Neuronal stem cell (in vitro differentiated cells): ENCODE results near the gene RAPGEF6.
"Not testable (repeated sequence)": the region's sequence is repeated elsewhere in the genome, so short reads cannot be mapped to it uniquely, and the experiment has no call there.

Experiments
- DNase-seq: peaks from one replicate; pipeline ENCODE4 v3.0.0-alpha.2; 2013; ENCODE audit warnings: low spot score
- H2AFZ ChIP-seq: one replicate; pipeline ENCODE4 v1.6.1; 2013; ENCODE audit warnings: mild to moderate bottlenecking, low read length, inconsistent platforms
- H2AK5ac ChIP-seq: 2 replicates; pipeline ENCODE4 v1.6.1; 2013; ENCODE audit warnings: low read depth, mild to moderate bottlenecking, inconsistent platforms, low read length, moderate library complexity, mixed read lengths
- H2BK120ac ChIP-seq: 2 replicates; pipeline ENCODE4 v1.6.1; 2013; ENCODE audit warnings: low read depth, mild to moderate bottlenecking, inconsistent platforms, low read length, moderate library complexity, mixed read lengths
- H2BK12ac ChIP-seq: one replicate; pipeline ENCODE4 v1.6.1; 2013; ENCODE audit warnings: low read length, inconsistent platforms
- H2BK15ac ChIP-seq: 2 replicates; pipeline ENCODE4 v1.6.1; 2013; ENCODE audit warnings: mild to moderate bottlenecking, low read length, inconsistent platforms, mixed read lengths
- H2BK5ac ChIP-seq: one replicate; pipeline ENCODE4 v1.6.1; 2013; ENCODE audit warnings: inconsistent platforms, mild to moderate bottlenecking, low read length, moderate library complexity
- H3K14ac ChIP-seq: one replicate; pipeline ENCODE4 v1.6.1; 2013; ENCODE audit warnings: low read length, inconsistent platforms
- H3K18ac ChIP-seq: 2 replicates; pipeline ENCODE4 v1.6.1; 2013; ENCODE audit warnings: low read length, inconsistent platforms
- H3K23ac ChIP-seq: 2 replicates; pipeline ENCODE4 v1.6.1; 2013; ENCODE audit warnings: low read depth, mild to moderate bottlenecking, mixed read lengths, low read length, inconsistent platforms; ENCODE audit not compliant: poor library complexity
- H3K27ac ChIP-seq: replicated peaks from 3 replicates; pipeline ENCODE4 v1.5.1; 2013; ENCODE audit warnings: low read length, inconsistent platforms
- H3K27me3 ChIP-seq, 3 experiments: 2 replicates each; pipeline ENCODE4 v1.6.1; 2013; ENCODE audit warnings: low read length in 3 of 3, mild to moderate bottlenecking in 2 of 3, inconsistent platforms in 1 of 3, low read depth in 1 of 3, mixed read lengths in 1 of 3, moderate library complexity in 1 of 3; ENCODE audit not compliant: control insufficient read depth in 3 of 3, insufficient read depth in 3 of 3
- H3K36me3 ChIP-seq, 2 donors: replicated peaks in 1 of 2; 2 replicates each; pipeline ENCODE4 v1.6.1; 2013; ENCODE audit warnings: low read length in 2 of 2; ENCODE audit not compliant: control insufficient read depth in 2 of 2, insufficient read depth in 2 of 2
- H3K4ac ChIP-seq: 2 replicates; pipeline ENCODE4 v1.6.1; 2013; ENCODE audit warnings: inconsistent platforms, mild to moderate bottlenecking, low read length, moderate library complexity
- H3K4me1 ChIP-seq, 2 donors: 1 replicate in 1 of 2; 2 replicates in 1 of 2; pipeline ENCODE4 v1.6.1; 2013; ENCODE audit warnings: low read length in 2 of 2, low read depth in 1 of 2; ENCODE audit not compliant: control insufficient read depth in 2 of 2, insufficient read depth in 1 of 2
- H3K4me2 ChIP-seq: one replicate; pipeline ENCODE4 v1.6.1; 2013; ENCODE audit warnings: mild to moderate bottlenecking, low read length, inconsistent platforms; ENCODE audit not compliant: insufficient read depth, poor library complexity, severe bottlenecking
- H3K4me3 ChIP-seq, 2 donors: 2 replicates each; pipeline ENCODE4 v1.5.1; 2013; ENCODE audit warnings: low read length in 2 of 2, mild to moderate bottlenecking in 2 of 2, inconsistent platforms in 1 of 2, moderate library complexity in 1 of 2
- H3K79me1 ChIP-seq: one replicate; pipeline ENCODE4 v1.6.1; 2013; ENCODE audit warnings: low read depth, mild to moderate bottlenecking, inconsistent platforms, low read length, moderate library complexity
- H3K9ac ChIP-seq: one replicate; pipeline ENCODE4 v1.6.1; 2013; ENCODE audit warnings: mild to moderate bottlenecking, low read depth, low read length, inconsistent platforms; ENCODE audit not compliant: poor library complexity
- H3K9me3 ChIP-seq, 2 donors: replicated peaks in 1 of 2; 2 replicates each; pipeline versions ENCODE3 to v1.6.1; 2013; ENCODE audit warnings: low read length in 2 of 2, mild to moderate bottlenecking in 2 of 2, inconsistent platforms in 1 of 2, low read depth in 1 of 2, mixed read lengths in 1 of 2, moderate library complexity in 1 of 2; ENCODE audit not compliant: control insufficient read depth in 2 of 2, insufficient read depth in 1 of 2
- H4K8ac ChIP-seq: one replicate; pipeline ENCODE4 v1.6.1; 2013; ENCODE audit warnings: low read depth, mild to moderate bottlenecking, inconsistent platforms, low read length, moderate library complexity
- H4K91ac ChIP-seq: one replicate; pipeline ENCODE4 v1.6.1; 2013; ENCODE audit warnings: low read length, low read depth, mild to moderate bottlenecking, inconsistent platforms; ENCODE audit not compliant: poor library complexity
- WGBS, 2 donors: extraction: QIAGEN DNeasy Blood & Tissue Kit; methylation state at CpG; one replicate each; pipeline ENCODE4 v1.1.7; 2013; ENCODE audit warnings: missing lambda C conversion rate in 2 of 2, mixed read lengths in 1 of 2; ENCODE audit not compliant: insufficient read length in 2 of 2, insufficient replicate concordance in 1 of 2; ENCODE audit errors: extremely low coverage in 2 of 2; 5-methylcytosine and 5-hydroxymethylcytosine counted together

Gene RAPGEF6

GRCh38 chr5:131682175-131682574, 47.1 kb upstream of the RAPGEF6 start:
- H3K27ac ChIP-seq: no peak overlapping the region
- H3K9me3 ChIP-seq: no peaks in the 10 kb centered on the region
- H3K4me2 ChIP-seq: no peak overlapping the region
- H3K23ac ChIP-seq: no peak overlapping the region
- no peak overlapping the region for H3K4me3 ChIP-seq
- no peak overlapping the region for H4K91ac ChIP-seq
- H3K14ac ChIP-seq: no peak overlapping the region
- H2BK15ac ChIP-seq: no peak overlapping the region
- no peak overlapping the region for H3K9ac ChIP-seq
- H4K8ac ChIP-seq: no peak overlapping the region
- no peaks in the 10 kb centered on the region for H3K27me3 ChIP-seq
- H2AK5ac ChIP-seq: no peak overlapping the region
- H3K18ac ChIP-seq: no peak overlapping the region
- no peak for DNase-seq
- H3K4ac ChIP-seq: no peak overlapping the region
- no peaks in the 10 kb centered on the region for H3K4me1 ChIP-seq
- no peaks in the 10 kb centered on the region for H3K79me1 ChIP-seq
- no peak overlapping the region for H2AFZ ChIP-seq
- H2BK5ac ChIP-seq: no peak overlapping the region
- H3K36me3 ChIP-seq: peaks cover 0 to 38% of the 10 kb centered on the region in 2 donors
- no CpG with 5 or more reads among the region's 5 CpGs for WGBS, 2 donors
- no peak overlapping the region for H2BK120ac ChIP-seq
- no peak overlapping the region for H2BK12ac ChIP-seq

- Histone ChIP-seq H2BK12ac (no peak overlapping the region), H3K23ac (no peak overlapping the region), H3K4me3 (no peak overlapping the region), H3K18ac (no peak overlapping the region), H3K27me3 (no peaks in the 10 kb centered on the region), H2AK5ac (no peak overlapping the region), H3K79me1 (no peaks in the 10 kb centered on the region), H3K14ac (no peak overlapping the region), H2BK15ac (no peak overlapping the region), H3K4ac (no peak overlapping the region), H3K4me2 (no peak overlapping the region), H3K4me1 (no peaks in the 10 kb centered on the region), H3K36me3 (peaks cover 1 to 58% of the 10 kb centered on the region in 2 donors), H4K91ac (no peak overlapping the region), H4K8ac (no peak overlapping the region), H3K9me3 (no peaks in the 10 kb centered on the region), H3K27ac (no peak overlapping the region), H3K9ac (no peak overlapping the region), H2BK120ac (no peak overlapping the region), H2AFZ (no peak overlapping the region), H2BK5ac (no peak overlapping the region)
- no peak for DNase-seq
- no CpG with 5 or more reads among the region's 1 CpG for WGBS, 2 donors
Observed at GRCh38 chr5:131679911-131680310, 44.9 kb upstream of the RAPGEF6 start.

- not testable (repeated sequence) for H2BK12ac ChIP-seq, H4K91ac ChIP-seq, H3K79me1 ChIP-seq, H2BK5ac ChIP-seq, H3K23ac ChIP-seq, H3K18ac ChIP-seq, DNase-seq, H3K27ac ChIP-seq, H2BK120ac ChIP-seq, H3K4me2 ChIP-seq, H2BK15ac ChIP-seq, H3K4ac ChIP-seq, H3K27me3 ChIP-seq, H4K8ac ChIP-seq, H2AK5ac ChIP-seq, H3K4me1 ChIP-seq, H3K9me3 ChIP-seq, H2AFZ ChIP-seq, H3K4me3 ChIP-seq, H3K14ac ChIP-seq, H3K9ac ChIP-seq
- H3K36me3 ChIP-seq: peaks cover 1 to 71% of the 10 kb centered on the region in 2 donors
- WGBS, 2 donors: no CpG with 5 or more reads among the region's 10 CpGs
Observed at GRCh38 chr5:131678273-131678672, 43.2 kb upstream of the RAPGEF6 start.

- H4K91ac ChIP-seq: no peak overlapping the region
- no peak for DNase-seq
- H3K4me2 ChIP-seq: no peak overlapping the region
- H2BK120ac ChIP-seq: no peak overlapping the region
- no peaks in the 10 kb centered on the region for H3K9me3 ChIP-seq
- H3K4me1 ChIP-seq: peaks cover 0 to 3% of the 10 kb centered on the region in 2 donors
- no peak overlapping the region for H3K4me3 ChIP-seq
- H3K18ac ChIP-seq: no peak overlapping the region
- H2BK5ac ChIP-seq: no peak overlapping the region
- no peak overlapping the region for H3K23ac ChIP-seq
- no peak overlapping the region for H3K9ac ChIP-seq
- peaks cover 1 to 81% of the 10 kb centered on the region in 2 donors for H3K36me3 ChIP-seq
- no peak overlapping the region for H4K8ac ChIP-seq
- no CpG with 5 or more reads among the region's 3 CpGs for WGBS, 2 donors
- H3K4ac ChIP-seq: no peak overlapping the region
- H2BK15ac ChIP-seq: no peak overlapping the region
- no peak overlapping the region for H3K14ac ChIP-seq
- H2AFZ ChIP-seq: no peak overlapping the region
- H2BK12ac ChIP-seq: no peak overlapping the region
- H2AK5ac ChIP-seq: no peak overlapping the region
- H3K27ac ChIP-seq: no peak overlapping the region
- H3K79me1 ChIP-seq: no peaks in the 10 kb centered on the region
- no peaks in the 10 kb centered on the region for H3K27me3 ChIP-seq
Observed at GRCh38 chr5:131677115-131677514, 42.1 kb upstream of the RAPGEF6 start.
